GM23338 (cell line): ENCODE results near the gene BDH1. TPM values are rescaled to one million over a fixed set of nuclear protein-coding genes. Genes with fewer than 3 reads are reported as not detected.

Experiments
- ATAC-seq: fragments of 200-7000 bp; cut with Tn5 transposase; 3 replicates; pipeline ENCODE4 v1.9.1; 2020
- DNase-seq: peaks from one replicate; pipeline ENCODE4 v3.0.0-alpha.2; 2015; ENCODE audit warnings: low spot score
- H2AFZ ChIP-seq: fragments of 200-600 bp; sonication (generic); 2 replicates; pipeline ENCODE4 v1.8.0; 2016; ENCODE audit warnings: antibody characterized with exemption, mild to moderate bottlenecking, moderate library complexity
- H3F3A ChIP-seq: fragments of 200-600 bp; sonication (generic); replicated peaks from 2 replicates; pipeline ENCODE4 v1.8.0; 2017; ENCODE audit warnings: antibody characterized with exemption, mixed run types, low read depth
- H3K27ac ChIP-seq: fragments of 200-600 bp; sonication (generic); 2 replicates; pipeline ENCODE4 v1.6.1; 2016; ENCODE audit warnings: low read depth
- H3K27me3 ChIP-seq: fragments of 200-600 bp; sonication (generic); 2 replicates; pipeline ENCODE4 v1.8.0; 2016; ENCODE audit warnings: mild to moderate bottlenecking, mixed run types, moderate library complexity; ENCODE audit not compliant: insufficient read depth
- H3K36me3 ChIP-seq: fragments of 200-600 bp; sonication (generic); 2 replicates; pipeline ENCODE4 v1.8.0; 2016; ENCODE audit warnings: mild to moderate bottlenecking; ENCODE audit not compliant: insufficient read depth
- H3K4me1 ChIP-seq: fragments of 200-600 bp; sonication (generic); 2 replicates; pipeline ENCODE4 v1.8.0; 2016; ENCODE audit warnings: mild to moderate bottlenecking, moderate library complexity; ENCODE audit not compliant: insufficient read depth
- H3K4me2 ChIP-seq: fragments of 200-600 bp; sonication (generic); 2 replicates; pipeline ENCODE4 v1.7.1; 2017; ENCODE audit warnings: mixed run types
- H3K4me3 ChIP-seq: fragments of 200-600 bp; sonication (generic); 2 replicates; pipeline ENCODE4 v1.6.1; 2016; ENCODE audit warnings: mixed run types
- H3K79me2 ChIP-seq: fragments of 200-600 bp; sonication (generic); replicated peaks from 2 replicates; pipeline ENCODE4 v1.8.0; 2017; ENCODE audit warnings: mild to moderate bottlenecking; ENCODE audit not compliant: insufficient read depth
- H3K9me2 ChIP-seq: fragments of 200-600 bp; sonication (generic); 2 replicates; pipeline ENCODE4 v1.8.0; 2017; ENCODE audit not compliant: insufficient read depth
- H4K20me1 ChIP-seq: fragments of 200-600 bp; sonication (generic); replicated peaks from 2 replicates; pipeline ENCODE4 v1.8.0; 2017; ENCODE audit warnings: mild to moderate bottlenecking; ENCODE audit not compliant: insufficient read depth
- H3K27ac Mint-ChIP-seq: 2 replicates; pipeline ENCODE4 v1.8.0; 2020; ENCODE audit warnings: inconsistent platforms, mild to moderate bottlenecking, moderate library complexity, mixed read lengths
- H3K27me3 Mint-ChIP-seq: 3 replicates; pipeline ENCODE4 v1.8.0; 2022; ENCODE audit warnings: low read depth, mild to moderate bottlenecking, moderate library complexity, mixed read lengths, inconsistent platforms; ENCODE audit not compliant: insufficient read depth, poor library complexity
- H3K36me3 Mint-ChIP-seq: 3 replicates; pipeline ENCODE4 v1.8.0; 2021; ENCODE audit warnings: low read depth, mild to moderate bottlenecking, inconsistent platforms, moderate library complexity, mixed read lengths
- H3K4me1 Mint-ChIP-seq: 3 replicates; pipeline ENCODE4 v1.8.0; 2020; ENCODE audit warnings: mild to moderate bottlenecking, inconsistent platforms, mixed read lengths
- H3K4me3 Mint-ChIP-seq: 3 replicates; pipeline ENCODE4 v1.8.0; 2021; ENCODE audit warnings: moderate library complexity, mild to moderate bottlenecking, inconsistent platforms, mixed read lengths
- H3K9me3 Mint-ChIP-seq: 3 replicates; pipeline ENCODE4 v1.8.0; 2020; ENCODE audit warnings: moderate library complexity, mild to moderate bottlenecking, inconsistent platforms, mixed read lengths
- CREB1 ChIP-seq: fragments of 250-450 bp; sonication (Bioruptor Pico); IDR thresholded peaks from 2 replicates; pipeline ENCODE4 v1.5.0; 2020; ENCODE audit warnings: low read depth, mild to moderate bottlenecking, moderate library complexity
- JUNB ChIP-seq: IDR thresholded peaks from one replicate; pipeline ENCODE4 v1.6.1; 2016; ENCODE audit warnings: antibody characterized with exemption; ENCODE audit not compliant: unreplicated experiment
- NANOG ChIP-seq: IDR thresholded peaks from 2 replicates; pipeline ENCODE4 v1.6.1; 2016; ENCODE audit warnings: antibody characterized with exemption, borderline replicate concordance
- STAT1 ChIP-seq: IDR thresholded peaks from one replicate; pipeline ENCODE4 v1.6.1; 2016; ENCODE audit warnings: antibody characterized with exemption; ENCODE audit not compliant: unreplicated experiment
- ZNF114 ChIP-seq: fragments of 250-450 bp; sonication (Bioruptor Pico); IDR thresholded peaks from 2 replicates; pipeline ENCODE4 v1.5.0; 2020; ENCODE audit warnings: mild to moderate bottlenecking, moderate library complexity
- ZNF331 ChIP-seq: fragments of 250-450 bp; sonication (Bioruptor Pico); IDR thresholded peaks from 2 replicates; pipeline ENCODE4 v1.5.0; 2020; ENCODE audit warnings: low read depth, mild to moderate bottlenecking, moderate library complexity
- polyA plus RNA-seq: library from polyadenylated mRNA; unstranded; fragments of >200 nt; fragmentation: Nextera tagmentation; extraction: Ambion mirVana; gene quantifications from 2 replicates; pipeline ENCODE4 v1.2.1, GENCODE V29; 2016
- total RNA-seq: library from RNA; depleted of rRNA; stranded (reverse); fragments of >200 nt; shearing (Covaris generic); gene quantifications from 2 replicates; pipeline ENCODE4 v1.2.3, GENCODE V29; 2014
- TF ChIP-seq, protein P1 (sequence below): IDR thresholded peaks from 2 replicates; pipeline ENCODE4 v1.6.1; 2016; ENCODE audit warnings: antibody characterized with exemption
- TF ChIP-seq, protein P2 (sequence below): fragments of 250-450 bp; sonication (Bioruptor Pico); IDR thresholded peaks from 2 replicates; pipeline ENCODE4 v1.5.0; 2020; ENCODE audit warnings: mild to moderate bottlenecking, moderate library complexity
- TF ChIP-seq, protein P3 (sequence below): IDR thresholded peaks from one replicate; pipeline ENCODE4 v1.6.1; 2018; ENCODE audit warnings: antibody characterized with exemption; ENCODE audit not compliant: unreplicated experiment

Gene BDH1
- total and polyA plus RNA-seq, 2 experiments from 2014 or later = 18.1 to 19.3 TPM

- H3K36me3 ChIP-seq = no peaks in the 10 kb centered on the region
- ATAC-seq (peak; percentile 91), DNase-seq (peak; percentile 85)
- H3K27ac ChIP-seq = 0 out of 2 replicates have a peak overlapping the region, but pooled peaks have one; percentile 48
- H3K4me3 Mint-ChIP-seq = no peak overlapping the region; the same call in 2 of the 3 replicates
- H3K27me3 Mint-ChIP-seq = peaks cover 32% of the 10 kb centered on the region
- no peaks in the 10 kb centered on the region for H3K79me2 ChIP-seq
- peak overlapping the region; percentile 70; the same call in 1 of the 2 replicates for H3K27ac Mint-ChIP-seq
- H3K9me2 ChIP-seq = peaks cover 6% of the 10 kb centered on the region
- no peak for TF ChIP-seq STAT1
- TF ChIP-seq JUNB = no peak
- peak; percentile 33; the same call in 1 of the 2 replicates for TF ChIP-seq NANOG
- peak; percentile 77 for TF ChIP-seq CREB1
- TF ChIP-seq, protein P1, sequence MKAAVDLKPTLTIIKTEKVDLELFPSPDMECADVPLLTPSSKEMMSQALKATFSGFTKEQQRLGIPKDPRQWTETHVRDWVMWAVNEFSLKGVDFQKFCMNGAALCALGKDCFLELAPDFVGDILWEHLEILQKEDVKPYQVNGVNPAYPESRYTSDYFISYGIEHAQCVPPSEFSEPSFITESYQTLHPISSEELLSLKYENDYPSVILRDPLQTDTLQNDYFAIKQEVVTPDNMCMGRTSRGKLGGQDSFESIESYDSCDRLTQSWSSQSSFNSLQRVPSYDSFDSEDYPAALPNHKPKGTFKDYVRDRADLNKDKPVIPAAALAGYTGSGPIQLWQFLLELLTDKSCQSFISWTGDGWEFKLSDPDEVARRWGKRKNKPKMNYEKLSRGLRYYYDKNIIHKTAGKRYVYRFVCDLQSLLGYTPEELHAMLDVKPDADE = no peak
- peak; percentile 37; the same call in 1 of the 2 replicates for TF ChIP-seq ZNF114 (CRISPR knock-in tag)
- TF ChIP-seq, protein P2, sequence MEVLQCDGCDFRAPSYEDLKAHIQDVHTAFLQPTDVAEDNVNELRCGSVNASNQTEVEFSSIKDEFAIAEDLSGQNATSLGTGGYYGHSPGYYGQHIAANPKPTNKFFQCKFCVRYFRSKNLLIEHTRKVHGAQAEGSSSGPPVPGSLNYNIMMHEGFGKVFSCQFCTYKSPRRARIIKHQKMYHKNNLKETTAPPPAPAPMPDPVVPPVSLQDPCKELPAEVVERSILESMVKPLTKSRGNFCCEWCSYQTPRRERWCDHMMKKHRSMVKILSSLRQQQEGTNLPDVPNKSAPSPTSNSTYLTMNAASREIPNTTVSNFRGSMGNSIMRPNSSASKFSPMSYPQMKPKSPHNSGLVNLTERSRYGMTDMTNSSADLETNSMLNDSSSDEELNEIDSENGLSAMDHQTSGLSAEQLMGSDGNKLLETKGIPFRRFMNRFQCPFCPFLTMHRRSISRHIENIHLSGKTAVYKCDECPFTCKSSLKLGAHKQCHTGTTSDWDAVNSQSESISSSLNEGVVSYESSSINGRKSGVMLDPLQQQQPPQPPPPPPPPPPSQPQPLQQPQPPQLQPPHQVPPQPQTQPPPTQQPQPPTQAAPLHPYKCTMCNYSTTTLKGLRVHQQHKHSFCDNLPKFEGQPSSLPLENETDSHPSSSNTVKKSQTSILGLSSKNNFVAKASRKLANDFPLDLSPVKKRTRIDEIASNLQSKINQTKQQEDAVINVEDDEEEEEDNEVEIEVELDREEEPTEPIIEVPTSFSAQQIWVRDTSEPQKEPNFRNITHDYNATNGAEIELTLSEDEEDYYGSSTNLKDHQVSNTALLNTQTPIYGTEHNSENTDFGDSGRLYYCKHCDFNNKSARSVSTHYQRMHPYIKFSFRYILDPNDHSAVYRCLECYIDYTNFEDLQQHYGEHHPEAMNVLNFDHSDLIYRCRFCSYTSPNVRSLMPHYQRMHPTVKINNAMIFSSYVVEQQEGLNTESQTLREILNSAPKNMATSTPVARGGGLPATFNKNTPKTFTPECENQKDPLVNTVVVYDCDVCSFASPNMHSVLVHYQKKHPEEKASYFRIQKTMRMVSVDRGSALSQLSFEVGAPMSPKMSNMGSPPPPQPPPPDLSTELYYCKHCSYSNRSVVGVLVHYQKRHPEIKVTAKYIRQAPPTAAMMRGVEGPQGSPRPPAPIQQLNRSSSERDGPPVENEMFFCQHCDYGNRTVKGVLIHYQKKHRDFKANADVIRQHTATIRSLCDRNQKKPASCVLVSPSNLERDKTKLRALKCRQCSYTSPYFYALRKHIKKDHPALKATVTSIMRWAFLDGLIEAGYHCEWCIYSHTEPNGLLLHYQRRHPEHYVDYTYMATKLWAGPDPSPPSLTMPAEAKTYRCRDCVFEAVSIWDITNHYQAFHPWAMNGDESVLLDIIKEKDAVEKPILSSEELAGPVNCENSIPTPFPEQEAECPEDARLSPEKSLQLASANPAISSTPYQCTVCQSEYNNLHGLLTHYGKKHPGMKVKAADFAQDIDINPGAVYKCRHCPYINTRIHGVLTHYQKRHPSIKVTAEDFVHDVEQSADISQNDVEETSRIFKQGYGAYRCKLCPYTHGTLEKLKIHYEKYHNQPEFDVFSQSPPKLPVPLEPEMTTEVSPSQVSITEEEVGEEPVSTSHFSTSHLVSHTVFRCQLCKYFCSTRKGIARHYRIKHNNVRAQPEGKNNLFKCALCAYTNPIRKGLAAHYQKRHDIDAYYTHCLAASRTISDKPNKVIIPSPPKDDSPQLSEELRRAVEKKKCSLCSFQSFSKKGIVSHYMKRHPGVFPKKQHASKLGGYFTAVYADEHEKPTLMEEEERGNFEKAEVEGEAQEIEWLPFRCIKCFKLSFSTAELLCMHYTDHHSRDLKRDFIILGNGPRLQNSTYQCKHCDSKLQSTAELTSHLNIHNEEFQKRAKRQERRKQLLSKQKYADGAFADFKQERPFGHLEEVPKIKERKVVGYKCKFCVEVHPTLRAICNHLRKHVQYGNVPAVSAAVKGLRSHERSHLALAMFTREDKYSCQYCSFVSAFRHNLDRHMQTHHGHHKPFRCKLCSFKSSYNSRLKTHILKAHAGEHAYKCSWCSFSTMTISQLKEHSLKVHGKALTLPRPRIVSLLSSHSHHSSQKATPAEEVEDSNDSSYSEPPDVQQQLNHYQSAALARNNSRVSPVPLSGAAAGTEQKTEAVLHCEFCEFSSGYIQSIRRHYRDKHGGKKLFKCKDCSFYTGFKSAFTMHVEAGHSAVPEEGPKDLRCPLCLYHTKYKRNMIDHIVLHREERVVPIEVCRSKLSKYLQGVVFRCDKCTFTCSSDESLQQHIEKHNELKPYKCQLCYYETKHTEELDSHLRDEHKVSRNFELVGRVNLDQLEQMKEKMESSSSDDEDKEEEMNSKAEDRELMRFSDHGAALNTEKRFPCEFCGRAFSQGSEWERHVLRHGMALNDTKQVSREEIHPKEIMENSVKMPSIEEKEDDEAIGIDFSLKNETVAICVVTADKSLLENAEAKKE (CRISPR knock-in tag) = peak; percentile 71
- TF ChIP-seq, protein P3, sequence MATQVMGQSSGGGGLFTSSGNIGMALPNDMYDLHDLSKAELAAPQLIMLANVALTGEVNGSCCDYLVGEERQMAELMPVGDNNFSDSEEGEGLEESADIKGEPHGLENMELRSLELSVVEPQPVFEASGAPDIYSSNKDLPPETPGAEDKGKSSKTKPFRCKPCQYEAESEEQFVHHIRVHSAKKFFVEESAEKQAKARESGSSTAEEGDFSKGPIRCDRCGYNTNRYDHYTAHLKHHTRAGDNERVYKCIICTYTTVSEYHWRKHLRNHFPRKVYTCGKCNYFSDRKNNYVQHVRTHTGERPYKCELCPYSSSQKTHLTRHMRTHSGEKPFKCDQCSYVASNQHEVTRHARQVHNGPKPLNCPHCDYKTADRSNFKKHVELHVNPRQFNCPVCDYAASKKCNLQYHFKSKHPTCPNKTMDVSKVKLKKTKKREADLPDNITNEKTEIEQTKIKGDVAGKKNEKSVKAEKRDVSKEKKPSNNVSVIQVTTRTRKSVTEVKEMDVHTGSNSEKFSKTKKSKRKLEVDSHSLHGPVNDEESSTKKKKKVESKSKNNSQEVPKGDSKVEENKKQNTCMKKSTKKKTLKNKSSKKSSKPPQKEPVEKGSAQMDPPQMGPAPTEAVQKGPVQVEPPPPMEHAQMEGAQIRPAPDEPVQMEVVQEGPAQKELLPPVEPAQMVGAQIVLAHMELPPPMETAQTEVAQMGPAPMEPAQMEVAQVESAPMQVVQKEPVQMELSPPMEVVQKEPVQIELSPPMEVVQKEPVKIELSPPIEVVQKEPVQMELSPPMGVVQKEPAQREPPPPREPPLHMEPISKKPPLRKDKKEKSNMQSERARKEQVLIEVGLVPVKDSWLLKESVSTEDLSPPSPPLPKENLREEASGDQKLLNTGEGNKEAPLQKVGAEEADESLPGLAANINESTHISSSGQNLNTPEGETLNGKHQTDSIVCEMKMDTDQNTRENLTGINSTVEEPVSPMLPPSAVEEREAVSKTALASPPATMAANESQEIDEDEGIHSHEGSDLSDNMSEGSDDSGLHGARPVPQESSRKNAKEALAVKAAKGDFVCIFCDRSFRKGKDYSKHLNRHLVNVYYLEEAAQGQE = no peak
- TF ChIP-seq ZNF331 (CRISPR knock-in tag) = no peak
- peaks cover 49% of the 10 kb centered on the region for H3K36me3 Mint-ChIP-seq
- H3K4me2 ChIP-seq = peak overlapping the region; percentile 32
- 0 out of 2 replicates have a peak, but pooled peaks cover 4% of the 10 kb centered on the region for H3F3A ChIP-seq
- peaks cover 55% of the 10 kb centered on the region for H3K4me1 Mint-ChIP-seq
- H3K27me3 ChIP-seq = no peaks in the 10 kb centered on the region; the same call in 1 of the 2 replicates
- H4K20me1 ChIP-seq = no peaks in the 10 kb centered on the region
- H3K4me3 ChIP-seq = no peak overlapping the region
- H3K9me3 Mint-ChIP-seq = peaks cover 51% of the 10 kb centered on the region
- H2AFZ ChIP-seq = no peak overlapping the region
- peaks cover 13% of the 10 kb centered on the region for H3K4me1 ChIP-seq
Observed at GRCh38 chr3:197580253-197580691, 24.5 kb upstream of the BDH1 start.
